SK-N-SH (cell line): ENCODE results near the gene PHOSPHO1. TPM values are rescaled to one million over a fixed set of nuclear protein-coding genes. Genes with fewer than 3 reads are reported as not detected.
"Not testable (repeated sequence)": the region's sequence is repeated elsewhere in the genome, so short reads cannot be mapped to it uniquely, and the experiment has no call there.

ENCODE experiments used
- CTCF ChIA-PET: fragments of 300-600, 350-600 bp; formaldehyde crosslinking; extraction: SDS; loops from one replicate; lab custom pipeline; 2021; lab: Yijun Ruan, JAX
- POLR2A ChIA-PET: fragments of 350-600 bp; sonication (Branson Sonifier 250); formaldehyde crosslinking; extraction: SDS; loops from one replicate; lab custom pipeline; 2020; ENCODE audit warnings: antibody characterized with exemption, inconsistent platforms; lab: Yijun Ruan, JAX
- DNase-seq: peaks from one replicate; pipeline ENCODE4 v3.0.0; 2012
- H2AFZ ChIP-seq: fragments of 200-600 bp; sonication (generic); 2 replicates; pipeline ENCODE4 v1.8.1; 2016; ENCODE audit warnings: antibody characterized with exemption, mild to moderate bottlenecking, low read depth
- H3F3A ChIP-seq: fragments of 200-600 bp; sonication (generic); replicated peaks from 2 replicates; pipeline ENCODE3; 2016; ENCODE audit warnings: antibody characterized with exemption, mild to moderate bottlenecking; ENCODE audit not compliant: insufficient read depth
- H3K27ac ChIP-seq, 2 experiments: fragments of 200-500 bp in 1 of 2; fragments of 200-600 bp in 1 of 2; sonication (Bioruptor generic) in 1 of 2; sonication (generic), shearing (Covaris generic) in 1 of 2; 2 replicates each; pipeline versions ENCODE4 v1.5.1 to v1.6.1; 2014 to 2016; ENCODE audit warnings: low read depth in 2 of 2, inconsistent platforms in 1 of 2, low read length in 1 of 2, mild to moderate bottlenecking in 1 of 2, mixed read lengths in 1 of 2
- H3K27me3 ChIP-seq: fragments of 200-600 bp; sonication (generic), shearing (Covaris generic); 2 replicates; pipeline ENCODE4 v1.6.1; 2016; ENCODE audit warnings: mixed run types; ENCODE audit not compliant: insufficient read depth
- H3K36me3 ChIP-seq, 2 experiments: fragments of 200-500 bp in 1 of 2; fragments of 200-600 bp in 1 of 2; sonication (Bioruptor generic) in 1 of 2; sonication (generic) in 1 of 2; replicated peaks in 1 of 2; 2 replicates each; pipeline versions ENCODE3 to v1.5.1; 2014 to 2016; ENCODE audit warnings: low read length in 1 of 2, mild to moderate bottlenecking in 1 of 2; ENCODE audit not compliant: insufficient read depth in 2 of 2, control insufficient read depth in 1 of 2
- H3K4me1 ChIP-seq, 2 experiments: fragments of 200-500 bp in 1 of 2; fragments of 200-600 bp in 1 of 2; sonication (Bioruptor generic) in 1 of 2; sonication (generic), shearing (Covaris generic) in 1 of 2; 2 replicates each; pipeline versions ENCODE4 v1.5.1 to v1.6.1; 2014 to 2016; ENCODE audit warnings: low read depth in 1 of 2, low read length in 1 of 2, mixed run types in 1 of 2; ENCODE audit not compliant: insufficient read depth in 2 of 2, control insufficient read depth in 1 of 2
- H3K4me2 ChIP-seq: fragments of 200-600 bp; sonication (generic), shearing (Covaris generic); 2 replicates; pipeline ENCODE4 v1.6.1; 2017; ENCODE audit warnings: mixed run types
- H3K4me3 ChIP-seq, 2 experiments: fragments of 200-500 bp in 1 of 2; fragments of 200-600 bp in 1 of 2; sonication (Bioruptor generic) in 1 of 2; sonication (generic), shearing (Covaris generic) in 1 of 2; 2 replicates each; pipeline versions ENCODE4 v1.5.1 to v1.8.1; 2014 to 2016; ENCODE audit warnings: low read depth in 2 of 2, inconsistent platforms in 1 of 2, low read length in 1 of 2, mild to moderate bottlenecking in 1 of 2, mixed read lengths in 1 of 2, moderate library complexity in 1 of 2
- H3K79me2 ChIP-seq: fragments of 200-600 bp; sonication (generic); 2 replicates; pipeline ENCODE4 v1.8.1; 2017; ENCODE audit warnings: mild to moderate bottlenecking; ENCODE audit not compliant: insufficient read depth
- H3K9ac ChIP-seq: fragments of 200-600 bp; sonication (generic); 2 replicates; pipeline ENCODE4 v1.6.1; 2017; ENCODE audit warnings: mixed run types
- H3K9me2 ChIP-seq: fragments of 200-600 bp; sonication (generic); 2 replicates; pipeline ENCODE4 v1.6.1; 2017; ENCODE audit warnings: mixed run types
- H3K9me3 ChIP-seq: fragments of 200-600 bp; sonication (generic); 2 replicates; pipeline ENCODE4 v1.6.1; 2017; ENCODE audit warnings: mixed run types, mild to moderate bottlenecking, moderate library complexity
- H4K20me1 ChIP-seq: fragments of 200-600 bp; sonication (generic); 2 replicates; pipeline ENCODE4 v1.6.1; 2017; ENCODE audit warnings: mild to moderate bottlenecking, mixed run types; ENCODE audit not compliant: insufficient read depth
- ELF1 ChIP-seq: IDR thresholded peaks from 2 replicates; pipeline ENCODE4 v1.4.0; 2012
- EZH2phosphoT487 ChIP-seq: fragments of 200-600 bp; sonication (generic); IDR thresholded peaks from 2 replicates; pipeline ENCODE4 v1.6.1; 2017; ENCODE audit warnings: low read depth, mixed run types, mild to moderate bottlenecking, antibody characterized with exemption, moderate library complexity, borderline replicate concordance
- FOXJ3 ChIP-seq: sonication (generic); formaldehyde crosslinking; IDR thresholded peaks from 2 replicates; pipeline ENCODE4 v1.5.1; 2020; ENCODE audit warnings: mild to moderate bottlenecking, missing genetic modification reagents
- GABPA ChIP-seq: IDR thresholded peaks from 2 replicates; pipeline ENCODE4 v1.4.0; 2012; ENCODE audit warnings: low read depth, mild to moderate bottlenecking
- IRF3 ChIP-seq: fragments of 150-350 bp; IDR thresholded peaks from 2 replicates; pipeline ENCODE4 v1.6.1; 2016; ENCODE audit warnings: mild to moderate bottlenecking, low read depth, low read length
- JUND ChIP-seq: IDR thresholded peaks from 2 replicates; pipeline ENCODE4 v1.4.0; 2012
- MAX ChIP-seq: IDR thresholded peaks from 2 replicates; pipeline ENCODE4 v1.4.0; 2012; ENCODE audit warnings: low read depth
- MXI1 ChIP-seq: IDR thresholded peaks from 2 replicates; pipeline ENCODE4 v1.6.1; 2012; ENCODE audit warnings: mild to moderate bottlenecking, low read depth, low read length, improper control_type of control experiment
- PBX3 ChIP-seq: IDR thresholded peaks from 2 replicates; pipeline ENCODE4; 2012
- TEAD4 ChIP-seq: IDR thresholded peaks from 2 replicates; pipeline ENCODE4 v1.4.0; 2012; ENCODE audit warnings: mild to moderate bottlenecking, borderline replicate concordance; ENCODE audit not compliant: insufficient read depth
- USF1 ChIP-seq: IDR thresholded peaks from 2 replicates; pipeline ENCODE4 v1.4.0; 2012; ENCODE audit warnings: low read depth, borderline replicate concordance
- WGBS: methylation state at CpG from one replicate; pipeline ENCODE4 v1.1.6; 2017; ENCODE audit warnings: low lambda C conversion rate; 5-methylcytosine and 5-hydroxymethylcytosine counted together
- polyA plus RNA-seq, 3 experiments: library from polyadenylated mRNA; depleted of rRNA; stranded (reverse); fragments of >200 nt; gene quantifications; 2 replicates each; pipeline ENCODE4 v1.2.3, GENCODE V29; 2012

PHOSPHO1 gene
- polyA plus RNA-seq, 1 of the 3 experiments (the other 2 are of a cell fraction) = not detected

GRCh38 chr17:49190932-49191331 is 39.7 kb downstream of the PHOSPHO1 start:
- WGBS = 59% methylated on average over 4 of the region's 4 CpGs

GRCh38 chr17:49187301-49187700 is 43.3 kb downstream of the PHOSPHO1 start:
- no peak overlapping the region for H3K27ac ChIP-seq

More at GRCh38 chr17:49190932-49191331, 39.7 kb downstream of the PHOSPHO1 start:
- H3K79me2 ChIP-seq = no peaks in the 10 kb centered on the region
- TF ChIP-seq TEAD4 = no peak
- TF ChIP-seq GABPA = no peak
- no peak for TF ChIP-seq JUND
- TF ChIP-seq MXI1 = no peak
- no peak for TF ChIP-seq PBX3
- no peak for TF ChIP-seq EZH2phosphoT487
- TF ChIP-seq USF1 = no peak
- no peak for TF ChIP-seq ELF1
- no peak for TF ChIP-seq FOXJ3 (CRISPR knock-in tag)
- no peaks in the 10 kb centered on the region for H4K20me1 ChIP-seq
- no peaks in the 10 kb centered on the region for H3K9me3 ChIP-seq
- no peak overlapping the region for H3K27ac ChIP-seq
- no peaks in the 10 kb centered on the region for H3K9me2 ChIP-seq
- H3K36me3 ChIP-seq = no peaks in the 10 kb centered on the region
- no peak overlapping the region for H3K9ac ChIP-seq
- ChIA-PET CTCF (interaction anchor here (0.9 to 8.6 kb wide), 9 partner anchors 10 to 158 kb away, joined by 3 to 77 read pairs (median 4); partner anchors contain the start of gene PHOSPHO1), POLR2A (no interaction called here)
- H3K4me3 ChIP-seq = no peak overlapping the region
- peaks cover 0 to 3% of the 10 kb centered on the region in 2 experiments; a peak in 2 of 4 replicates for H3K4me1 ChIP-seq
- H3K4me2 ChIP-seq = no peak overlapping the region
- peaks cover 20% of the 10 kb centered on the region for H3F3A ChIP-seq
- no peak overlapping the region for H2AFZ ChIP-seq
- H3K27me3 ChIP-seq = no peaks in the 10 kb centered on the region; the same call in 1 of the 2 replicates
- no peak for DNase-seq

GRCh38 chr17:49185381-49185780 is 45.2 kb downstream of the PHOSPHO1 start:
- H3K27me3 ChIP-seq, POLR2A ChIA-PET, H2AFZ ChIP-seq, H3K36me3 ChIP-seq, H4K20me1 ChIP-seq, CTCF ChIA-PET, H3K4me2 ChIP-seq, H3K4me1 ChIP-seq, H3K9me3 ChIP-seq, H3K4me3 ChIP-seq, H3K79me2 ChIP-seq, H3F3A ChIP-seq, H3K27ac ChIP-seq, DNase-seq, H3K9me2 ChIP-seq, H3K9ac ChIP-seq: not testable (repeated sequence)
- 13% methylated on average over 1 of the region's 1 CpG for WGBS

More at GRCh38 chr17:49187301-49187700, 43.3 kb downstream of the PHOSPHO1 start:
- Histone ChIP-seq H3K36me3 (no peaks in the 10 kb centered on the region), H4K20me1 (no peaks in the 10 kb centered on the region), H2AFZ (no peak overlapping the region), H3K9me3 (no peaks in the 10 kb centered on the region), H3K4me3 (no peak overlapping the region), H3K27me3 (peaks cover under 1% of the 10 kb centered on the region; the same call in 1 of the 2 replicates), H3F3A (peaks cover 5% of the 10 kb centered on the region)
- DNase-seq = no peak
- ChIA-PET POLR2A (no interaction called here), CTCF (no interaction called here)
- TF ChIP-seq IRF3 (no peak), USF1 (no peak), MAX (no peak)
- TF ChIP-seq, all 33 proteins: peak for 0
- Histone ChIP-seq H3K9ac (no peak overlapping the region), H3K4me1 (peaks cover 0 to 3% of the 10 kb centered on the region in 2 experiments; a peak in 2 of 4 replicates), H3K9me2 (no peaks in the 10 kb centered on the region), H3K4me2 (no peak overlapping the region), H3K79me2 (no peaks in the 10 kb centered on the region)
- WGBS = 49% methylated on average over 3 of the region's 3 CpGs

- H3K79me2 ChIP-seq, DNase-seq, H2AFZ ChIP-seq, H3F3A ChIP-seq, H4K20me1 ChIP-seq, H3K36me3 ChIP-seq, H3K4me2 ChIP-seq, POLR2A ChIA-PET, H3K9ac ChIP-seq, H3K9me3 ChIP-seq, H3K4me3 ChIP-seq, H3K27ac ChIP-seq, H3K4me1 ChIP-seq, H3K9me2 ChIP-seq: not testable (repeated sequence)
- H3K27me3 ChIP-seq = peaks cover 15% of the 10 kb centered on the region; the same call in 1 of the 2 replicates
- CTCF ChIA-PET = interaction anchor here (0.7 to 7.3 kb wide), 2 partner anchors 43 to 519 kb away, joined by 3 to 100 read pairs; partner anchors contain the start of gene PHOSPHO1
These were observed 46.1 kb downstream of the PHOSPHO1 start for GRCh38 chr17:49184522-49184921.
